DMS53 treated with DMSO at 0.1 percent for 48 hours (cell line): ENCODE data around the gene IFI16.
"Not testable (repeated sequence)": the region's sequence is repeated elsewhere in the genome, so short reads cannot be mapped to it uniquely, and the experiment has no call there.

Source experiments
- DNase-seq: peaks from one replicate; lab custom pipeline; 2025; ENCODE audit not compliant: unreplicated experiment; lab: John Stamatoyannopoulos, UW

The IFI16 gene

GRCh38 chr1:159007726-159008125 is 2.0 kb upstream of the IFI16 start:
- no peak for DNase-seq

- DNase-seq, result no peak
Observed at GRCh38 chr1:159008744-159009188, 941 bp upstream of the IFI16 start.

GRCh38 chr1:159009287-159009686 is 420 bp upstream of the IFI16 start:
- no peak for DNase-seq

DNA sequence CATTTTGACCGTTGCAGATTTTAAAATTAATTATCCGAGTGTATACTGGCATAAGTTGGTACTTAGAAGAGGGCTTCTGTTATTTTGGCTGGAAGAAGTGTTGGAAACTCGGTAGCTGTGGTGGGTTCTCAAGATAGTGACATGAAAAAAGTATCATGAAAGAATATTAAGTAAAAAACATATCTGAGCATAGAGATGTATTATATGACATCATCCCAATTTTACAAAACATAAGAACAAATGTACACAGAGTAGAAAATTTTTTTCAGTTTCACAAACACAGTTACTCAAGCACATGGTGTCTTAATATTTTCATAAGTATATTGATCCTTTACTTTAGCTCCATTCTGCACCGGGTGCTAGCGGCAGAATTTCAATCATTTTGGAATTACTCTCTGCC is 684 bp downstream of the IFI16 start:
- no peak for DNase-seq

- not testable (repeated sequence) for DNase-seq
Observed at GRCh38 chr1:159011001-159011400, 1.3 kb downstream of the IFI16 start.

DNA sequence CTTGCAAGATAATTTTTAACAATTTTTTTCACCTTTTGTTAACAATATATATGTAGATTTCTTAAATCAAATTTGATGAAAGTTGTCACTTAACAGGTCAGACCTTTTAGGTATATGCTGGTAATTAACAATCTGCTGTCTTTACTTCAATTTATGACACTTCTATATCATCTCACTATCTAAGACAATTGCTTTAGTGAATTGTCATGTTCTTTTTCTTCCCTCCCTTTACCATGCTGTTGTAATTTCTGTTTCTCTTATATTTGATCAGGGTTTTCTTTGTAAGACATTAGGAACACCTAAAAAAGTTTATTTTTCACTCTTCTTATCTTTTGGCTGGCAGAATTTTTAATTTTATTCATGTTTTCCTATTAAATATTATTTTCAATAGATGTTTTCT is 2.0 kb downstream of the IFI16 start:
- DNase-seq, result no peak

- no peak for DNase-seq
Observed at GRCh38 chr1:159012495-159012894, 2.8 kb downstream of the IFI16 start.

DNA sequence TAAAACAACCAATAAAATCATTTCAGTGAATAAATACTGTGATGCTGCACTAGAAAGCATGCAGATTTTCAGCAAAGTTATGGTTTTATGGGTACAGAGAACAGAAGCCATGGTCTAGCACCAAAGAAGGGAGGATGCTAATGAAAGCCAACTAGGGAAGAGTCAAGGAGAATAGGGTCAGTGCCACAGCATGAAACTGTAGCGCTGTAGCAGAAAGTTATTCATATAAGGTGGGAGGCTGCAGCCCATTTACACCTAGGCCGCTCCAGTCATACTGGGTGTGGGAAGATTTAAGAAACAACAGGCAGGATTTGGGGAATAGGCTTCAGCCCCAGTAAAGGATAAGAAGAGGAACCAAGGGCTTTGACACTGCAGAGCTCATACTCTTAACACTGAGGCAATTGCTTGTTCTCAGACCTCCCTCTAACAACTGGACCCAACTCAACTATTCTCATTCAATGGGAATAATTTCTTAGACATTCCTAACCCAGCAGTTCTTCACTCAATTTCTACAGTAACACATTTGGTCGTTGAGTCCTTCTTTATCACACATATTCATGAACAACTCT is 4.4 kb downstream of the IFI16 start:
- DNase-seq, result no peak

DNA sequence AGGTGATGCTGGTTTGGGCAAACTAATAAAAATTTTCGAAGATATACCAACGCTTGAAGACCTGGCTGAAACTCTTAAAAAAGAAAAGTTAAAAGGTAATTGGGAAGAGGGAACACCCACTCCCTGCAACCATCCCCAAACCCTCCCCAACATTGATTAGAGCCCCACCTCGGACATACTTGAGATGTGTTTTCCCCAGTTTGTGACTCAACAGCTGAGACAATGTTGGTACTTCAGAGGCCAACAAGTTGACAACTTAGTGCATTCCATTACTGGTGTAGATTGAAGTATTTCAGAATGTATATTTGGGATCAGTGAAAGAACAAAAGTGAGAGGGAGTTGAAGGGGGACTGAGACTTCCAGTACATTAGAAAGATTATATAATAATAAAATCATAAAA is 5.1 kb downstream of the IFI16 start:
- DNase-seq, result no peak

DNA sequence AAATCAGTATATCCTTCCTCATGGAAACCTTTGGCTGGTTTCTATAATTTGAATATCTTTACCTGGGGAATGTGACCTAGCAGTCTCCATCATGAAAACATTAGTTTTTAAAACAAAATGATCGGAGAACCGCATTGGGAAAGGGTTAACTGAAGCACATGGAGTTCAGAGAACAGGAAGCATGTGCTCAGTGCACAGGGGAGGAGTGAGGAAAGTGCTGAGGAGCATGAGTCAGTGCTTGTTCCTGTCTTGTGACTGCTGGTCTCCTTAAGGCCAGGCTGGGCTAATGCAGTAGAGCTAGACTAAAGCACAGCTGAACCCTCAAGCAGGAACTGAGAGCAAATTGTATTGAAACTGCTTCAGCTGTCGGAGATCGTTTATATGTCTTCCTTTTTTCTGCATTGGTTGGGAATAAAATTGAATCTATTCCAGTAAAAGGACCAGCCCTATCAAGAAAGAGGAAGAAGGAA is 5.8 kb downstream of the IFI16 start:
- DNase-seq, result no peak

GRCh38 chr1:159023723-159024122 is 14.0 kb downstream of the IFI16 start:
- DNase-seq, result no peak

- no peak for DNase-seq
Observed at GRCh38 chr1:159025043-159025442, 15.3 kb downstream of the IFI16 start.

DNA sequence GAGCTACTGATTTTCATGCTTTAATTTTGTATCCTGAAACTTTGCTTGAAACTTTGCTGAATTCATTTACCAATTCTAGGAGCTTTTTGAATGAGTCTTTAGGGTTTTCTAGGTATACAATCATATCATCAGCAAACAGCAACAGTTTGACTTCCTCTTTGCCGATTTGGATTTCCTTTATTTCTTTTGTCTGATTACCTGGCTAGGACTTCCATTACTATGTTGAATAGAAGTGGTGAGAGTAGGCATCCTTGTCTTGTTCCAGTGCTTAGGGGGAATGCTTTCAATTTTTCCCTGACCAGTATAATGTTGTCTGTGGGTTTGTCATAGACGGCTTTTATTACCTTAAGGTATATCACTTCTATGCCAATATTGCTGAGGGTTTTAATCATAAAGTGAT is 17.1 kb downstream of the IFI16 start:
- DNase-seq, result not testable (repeated sequence)

DNA sequence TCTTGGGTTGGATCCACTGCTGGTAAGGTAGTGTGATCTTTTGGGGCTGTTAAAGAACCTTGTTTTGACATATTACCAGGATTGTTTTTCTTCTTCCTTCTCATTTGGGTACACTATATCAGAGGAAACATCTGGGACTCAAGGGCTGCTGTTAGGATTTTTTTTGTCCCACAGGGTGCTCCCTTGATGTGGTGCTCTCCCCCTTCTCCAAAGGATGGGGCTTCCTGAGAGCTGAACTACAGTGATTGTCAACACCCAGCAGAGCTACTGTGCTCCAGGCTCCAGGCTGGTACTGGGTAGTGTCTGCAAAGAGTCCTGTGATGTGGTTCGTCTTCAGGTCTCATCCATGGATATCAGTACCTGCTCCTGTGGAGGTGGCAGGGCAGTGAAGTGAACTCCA is 20.6 kb downstream of the IFI16 start:
- DNase-seq, result no peak

DNA sequence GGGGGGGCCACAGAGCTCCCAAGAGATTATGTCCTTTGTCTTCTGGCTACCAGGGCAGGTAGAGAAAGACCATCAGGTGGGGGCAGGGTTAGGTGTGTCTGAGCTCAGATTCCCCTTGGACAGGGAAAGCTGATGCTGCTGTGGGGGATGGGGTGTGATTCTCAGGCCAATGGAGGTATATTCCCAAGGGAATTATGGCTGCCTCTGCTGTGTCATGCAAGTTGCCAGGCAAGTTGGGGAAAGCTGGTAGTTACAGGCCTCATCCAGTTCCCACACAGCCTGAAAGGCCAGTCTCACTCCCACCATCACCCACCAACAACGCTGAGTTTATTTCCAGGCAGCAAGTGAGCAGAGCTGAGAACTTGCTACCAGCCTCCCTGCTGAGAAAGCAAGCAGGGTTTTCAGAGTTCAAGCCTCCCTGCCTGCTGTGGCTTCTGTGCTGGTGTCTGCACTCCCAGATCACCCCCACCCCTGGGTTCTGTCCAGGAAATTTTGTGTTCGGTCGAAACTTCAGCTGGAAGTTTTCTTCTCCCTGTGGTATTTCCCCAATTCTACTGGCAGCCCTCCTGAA is 21.3 kb downstream of the IFI16 start:
- DNase-seq, result no peak

GRCh38 chr1:159040206-159040605 is 30.5 kb downstream of the IFI16 start:
- no peak for DNase-seq

- DNase-seq, result no peak
Observed at GRCh38 chr1:159040893-159041724, 31.4 kb downstream of the IFI16 start.

DNA sequence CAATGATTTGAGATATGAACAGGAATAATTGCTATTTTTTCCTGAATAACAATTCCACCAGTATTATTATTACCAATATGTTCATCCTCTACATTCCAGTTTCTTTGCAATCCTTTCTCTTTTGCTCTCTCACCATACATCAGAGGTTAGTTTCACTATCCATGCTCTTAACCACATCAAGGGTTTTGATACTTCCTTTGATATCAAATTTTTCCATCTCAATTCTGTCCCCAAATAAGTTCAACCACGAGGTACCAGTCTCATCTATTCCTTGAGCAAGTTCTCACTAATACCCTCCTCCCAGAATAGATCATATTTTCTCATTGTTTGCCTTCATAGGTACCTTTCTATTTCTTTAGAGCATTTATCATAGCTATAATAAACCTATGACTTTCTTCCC is 36.8 kb downstream of the IFI16 start:
- not testable (repeated sequence) for DNase-seq

GRCh38 chr1:159051436-159051835 is 41.7 kb downstream of the IFI16 start:
- no peak for DNase-seq

GRCh38 chr1:159054427-159054826 is 44.7 kb downstream of the IFI16 start:
- DNase-seq, result peak; percentile 9

DNA sequence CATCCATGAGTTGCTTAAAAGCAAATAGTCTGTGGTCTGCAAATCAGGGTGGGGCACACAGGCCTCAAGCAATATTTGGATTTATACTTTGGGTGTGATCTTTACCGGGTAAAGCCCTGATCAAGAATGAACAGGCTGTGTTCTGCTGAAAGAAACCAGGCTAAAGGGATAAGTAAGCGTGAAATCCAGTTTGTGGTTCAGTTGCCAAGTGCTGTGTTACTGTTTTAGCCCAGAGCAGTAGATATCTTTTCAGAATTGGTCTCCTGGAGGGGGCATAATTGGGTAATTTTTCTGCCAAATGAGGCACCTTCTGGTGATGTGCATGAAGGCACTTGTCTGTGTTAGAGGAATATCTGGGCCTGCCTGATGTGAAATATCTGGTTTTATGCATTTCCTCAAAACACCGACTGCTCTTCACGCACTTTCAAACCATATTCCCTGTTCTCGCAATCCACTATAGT is 45.5 kb downstream of the IFI16 start:
- DNase-seq, result no peak

DNA sequence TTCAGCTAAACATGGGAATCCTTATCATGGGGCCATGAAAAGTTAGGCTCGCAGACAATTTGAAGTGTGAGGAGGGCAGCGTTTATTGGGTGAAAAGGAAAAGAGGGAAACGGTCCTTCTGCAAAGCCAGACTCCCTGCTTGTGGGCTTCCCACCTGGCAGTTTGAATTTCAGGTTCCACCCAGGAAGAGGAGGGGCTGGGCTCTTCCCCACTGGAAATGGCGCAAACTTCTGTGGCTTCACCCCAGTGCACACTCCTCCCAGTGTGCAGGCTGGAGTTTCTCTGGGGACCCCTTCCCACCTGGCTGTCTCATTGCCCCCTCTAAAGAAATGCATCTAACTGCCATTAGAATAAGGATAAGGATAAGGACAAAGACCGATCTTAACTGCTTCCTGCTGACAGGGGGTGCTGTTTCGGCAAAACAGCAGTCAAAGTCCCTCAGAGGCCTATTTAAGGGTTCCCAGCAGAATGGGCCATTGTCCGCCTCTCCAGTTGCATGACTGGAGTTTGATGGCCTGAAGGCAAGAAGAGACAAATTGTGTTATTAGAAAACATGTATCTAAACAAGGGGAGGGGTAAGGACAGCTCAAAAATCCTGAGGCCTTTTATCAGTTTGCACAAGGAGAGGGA is 46.5 kb downstream of the IFI16 start:
- DNase-seq, result no peak
